ENCODE results near the gene SLC26A5. TPM values are rescaled to one million over a fixed set of nuclear protein-coding genes. Genes with fewer than 3 reads are reported as not detected.
A peak's percentile ranks its signal among the peaks of the same experiment; 100 is the strongest.

The SLC26A5 gene
- total and polyA plus RNA-seq, 11 donors, result not detected

- H3K27me3 ChIP-seq, result no peaks in the 10 kb centered on the region
- H3K9me3 ChIP-seq, result no peaks in the 10 kb centered on the region
- DNase-seq (peak; percentile 86 to 90 (median 89)), ATAC-seq (peak; percentile 83 to 96 (median 94))
- peak within 1 kb of the TSS; percentile 75 to 99 (median 90) for H3K4me3 ChIP-seq
- H3K4me1 ChIP-seq, result peaks cover 6 to 57% (median 37%) of the 10 kb centered on the region in 12 donors
- WGBS, 4 donors, result 8 to 13% (median 9%) methylated on average over 28 to 43 of the region's 43 CpGs
- peak within 1 kb of the TSS; percentile 56 to 91 (median 82) for H3K27ac ChIP-seq
- intact Hi-C loops (cut with DNase I), result loop anchor here in 6 of 10 donors (5.0 kb wide), 2 partner anchors 47 to 52 kb away; partner anchors contain the start of gene PMPCB (in 5 of the 6)
- H3K36me3 ChIP-seq, result peaks cover 0 to 27% (median 22%) of the 10 kb centered on the region in 9 donors
- TF ChIP-seq POLR2A (IDR thresholded peaks at IDR 0.05), result peak in 1 of 2 donors; percentile 31
- TF ChIP-seq CTCF (IDR thresholded peaks at IDR 0.05), result no peak
Observed at GRCh38 chr7:103344453-103345149, 101.4 kb downstream of the SLC26A5 start, which contains the start of gene DNAJC2. Gene DNAJC2, minus strand, starts transcription at chr7:103344767. Its CDS starts 145 bp downstream, at chr7:103344622.

- no peaks in the 10 kb centered on the region for H3K27me3 ChIP-seq
- DNase-seq, result peak in 1 of 5 donors; percentile 36
- peak in 2 of 4 donors; percentile 3 to 18 for ATAC-seq
- peaks cover 0 to 34% (median 28%) of the 10 kb centered on the region in 9 donors for H3K36me3 ChIP-seq
- no peaks in the 10 kb centered on the region for H3K9me3 ChIP-seq
- TF ChIP-seq POLR2A (IDR thresholded peaks at IDR 0.05) (no peak), CTCF (IDR thresholded peaks at IDR 0.05) (no peak)
- H3K4me3 ChIP-seq, result peak overlapping the region; percentile 75 to 99 (median 90)
- 1 to 2% (median 1%) methylated on average over 24 to 26 of the region's 26 CpGs for WGBS, 4 donors
- peak overlapping the region; percentile 56 to 91 (median 82) for H3K27ac ChIP-seq
- H3K4me1 ChIP-seq, result peaks cover 5 to 50% (median 30%) of the 10 kb centered on the region in 12 donors
- intact Hi-C loops (cut with DNase I), result loop anchor here in 5 of 10 donors (5.0 kb wide), 2 partner anchors 47 to 52 kb away; partner anchors contain the start of gene PMPCB (in 4 of the 5)
Observed at GRCh38 chr7:103343758-103344452, 102.1 kb downstream of the SLC26A5 start.

- Histone ChIP-seq H3K36me3 (peaks cover 0 to 38% (median 34%) of the 10 kb centered on the region in 9 donors), H3K4me3 (peak overlapping the region in 9 of 12 donors; percentile 75 to 98 (median 91)), H3K4me1 (peaks cover under 1 to 45% (median 25%) of the 10 kb centered on the region in 12 donors), H3K27ac (peak overlapping the region in 2 of 12 donors; percentile 89 to 91), H3K9me3 (no peaks in the 10 kb centered on the region), H3K27me3 (no peaks in the 10 kb centered on the region)
- TF ChIP-seq POLR2A (IDR thresholded peaks at IDR 0.05) (no peak), CTCF (IDR thresholded peaks at IDR 0.05) (no peak)
- DNase-seq (no peak), ATAC-seq (no peak)
- intact Hi-C loops (cut with DNase I), result loop anchor here in 5 of 10 donors (5.0 kb wide), 2 partner anchors 46 to 51 kb away; partner anchors contain the start of gene PMPCB (in 4 of the 5)
Observed at GRCh38 chr7:103343332-103343731, 102.7 kb downstream of the SLC26A5 start.
